Bronchial epithelial cell (primary cell): ENCODE results near the gene CLTRN. TPM values are rescaled to one million over a fixed set of nuclear protein-coding genes. Genes with fewer than 3 reads are reported as not detected.

ENCODE experiments used
- DNase-seq: peaks from one replicate; pipeline ENCODE4 v3.0.0-alpha.2; 2010; ENCODE audit warnings: low read depth
- FAIRE-seq: peaks from 2 replicates; lab custom pipeline; 2011; peaks lifted over from hg19 to GRCh38; lab: Jason Lieb, UNC
- H3K27me3 ChIP-seq: 2 replicates; pipeline ENCODE4 v1.5.1; 2011; ENCODE audit warnings: low read length; ENCODE audit not compliant: control insufficient read depth, insufficient read depth
- H3K36me3 ChIP-seq: 2 replicates; pipeline ENCODE4 v1.5.1; 2011; ENCODE audit warnings: low read length; ENCODE audit not compliant: control insufficient read depth, insufficient read depth
- H3K4me3 ChIP-seq: 2 replicates; pipeline ENCODE4 v1.5.1; 2011; ENCODE audit warnings: mild to moderate bottlenecking, low read depth, low read length, control low read depth
- CTCF ChIP-seq: IDR thresholded peaks from 2 replicates; pipeline ENCODE4 v1.5.1; 2011; ENCODE audit warnings: mild to moderate bottlenecking, moderate library complexity, low read length, control low read depth, inconsistent platforms; ENCODE audit not compliant: insufficient read depth, severe bottlenecking
- total RNA-seq: library from RNA; depleted of rRNA; stranded (reverse); fragments of >200 nt; gene quantifications from 2 replicates; pipeline ENCODE4 v1.2.1, GENCODE V29; 2014

CLTRN gene
- total RNA-seq, 1 donor from 2014 or later: 0.53 TPM

GRCh38 chrX:15686818-15687685 is 22.4 kb upstream of the CLTRN start:
- DNase-seq (peak; percentile 43), FAIRE-seq (no peak)
- Histone ChIP-seq H3K36me3 (peaks cover 3% of the 10 kb centered on the region), H3K4me3 (no peak overlapping the region), H3K27me3 (no peaks in the 10 kb centered on the region)
- TF ChIP-seq CTCF: peak; percentile 67

GRCh38 chrX:15683193-15683592 is 18.6 kb upstream of the CLTRN start:
- Histone ChIP-seq H3K27me3 (no peaks in the 10 kb centered on the region), H3K4me3 (no peak overlapping the region), H3K36me3 (no peaks in the 10 kb centered on the region)
- no peak for TF ChIP-seq CTCF
- FAIRE-seq (no peak), DNase-seq (no peak)

- FAIRE-seq: no peak
- no peak for DNase-seq
- no peak for TF ChIP-seq CTCF
- Histone ChIP-seq H3K4me3 (no peak overlapping the region), H3K27me3 (no peaks in the 10 kb centered on the region), H3K36me3 (no peaks in the 10 kb centered on the region)
Observed at GRCh38 chrX:15681433-15681832, 16.8 kb upstream of the CLTRN start.

- no peak overlapping the region for H3K4me3 ChIP-seq
- H3K36me3 ChIP-seq: no peaks in the 10 kb centered on the region
- FAIRE-seq (no peak), DNase-seq (peak; percentile 58)
- TF ChIP-seq CTCF: no peak
- H3K27me3 ChIP-seq: no peaks in the 10 kb centered on the region
Observed at GRCh38 chrX:15680401-15680800, 15.8 kb upstream of the CLTRN start.

- no peaks in the 10 kb centered on the region for H3K36me3 ChIP-seq
- H3K27me3 ChIP-seq: no peaks in the 10 kb centered on the region
- FAIRE-seq (no peak), DNase-seq (no peak)
- no peak for TF ChIP-seq CTCF
- H3K4me3 ChIP-seq: no peak overlapping the region
Observed at GRCh38 chrX:15679246-15679645, 14.6 kb upstream of the CLTRN start.
